Measurements from ENCODE around the gene TPBG. TPM values are rescaled to one million over a fixed set of nuclear protein-coding genes. Genes with fewer than 3 reads are reported as not detected.

TPBG gene, protein sequence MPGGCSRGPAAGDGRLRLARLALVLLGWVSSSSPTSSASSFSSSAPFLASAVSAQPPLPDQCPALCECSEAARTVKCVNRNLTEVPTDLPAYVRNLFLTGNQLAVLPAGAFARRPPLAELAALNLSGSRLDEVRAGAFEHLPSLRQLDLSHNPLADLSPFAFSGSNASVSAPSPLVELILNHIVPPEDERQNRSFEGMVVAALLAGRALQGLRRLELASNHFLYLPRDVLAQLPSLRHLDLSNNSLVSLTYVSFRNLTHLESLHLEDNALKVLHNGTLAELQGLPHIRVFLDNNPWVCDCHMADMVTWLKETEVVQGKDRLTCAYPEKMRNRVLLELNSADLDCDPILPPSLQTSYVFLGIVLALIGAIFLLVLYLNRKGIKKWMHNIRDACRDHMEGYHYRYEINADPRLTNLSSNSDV
- 47.8 and 48.6 TPM in 2 replicates for total RNA-seq

DNA sequence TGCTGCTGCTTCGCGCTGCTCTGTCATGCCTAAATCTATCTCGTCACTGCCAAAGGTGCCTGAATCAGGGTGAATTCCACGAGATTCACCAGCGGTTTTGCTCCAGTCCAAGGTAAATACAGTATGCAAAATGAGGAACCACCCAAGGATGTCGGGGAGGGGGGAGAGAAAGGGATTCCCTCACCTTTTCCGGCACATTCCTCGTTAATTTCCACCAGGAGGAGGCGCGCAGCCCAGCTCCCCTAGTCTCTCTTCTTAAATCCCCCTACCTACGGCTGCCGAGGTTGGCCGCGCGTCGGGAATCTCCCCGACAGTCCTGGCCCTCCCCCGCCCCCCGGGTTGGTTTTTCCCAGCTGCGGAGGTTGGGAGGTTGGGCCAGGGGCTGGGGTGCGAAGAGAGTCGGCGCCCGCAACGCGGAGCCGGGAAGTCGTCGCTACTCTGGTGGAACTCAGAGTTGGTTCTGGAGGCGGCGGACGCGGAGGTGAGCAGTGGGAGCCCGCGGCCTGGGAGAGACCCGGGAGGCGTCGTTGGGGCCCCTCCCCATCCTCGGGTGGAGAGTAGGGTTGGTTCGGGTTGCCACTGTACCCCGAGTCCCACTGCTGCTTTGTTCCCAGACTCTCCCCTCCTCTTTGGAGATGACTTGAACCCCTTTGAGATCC, at the start of gene TPBG:
TPBG (plus strand) TSS at position 390 of the 659 bp plus-strand sequence. CDS start 1,145 bp downstream, outside the sequence.
- peak within 1 kb of the TSS; percentile 95 for H2AFZ ChIP-seq (ENCODE audit: low read length)
- H3K27me3 ChIP-seq (ENCODE audit: insufficient read depth, low read length) = no peaks in the 10 kb centered on the region
- H3K79me2 ChIP-seq (ENCODE audit: insufficient read depth, low read length) = peaks cover 37% of the 10 kb centered on the region
- no peaks in the 10 kb centered on the region for H3K9me3 ChIP-seq (ENCODE audit: low read depth, low read length)
- H3K27ac ChIP-seq (ENCODE audit: low read depth, low read length) = peak within 1 kb of the TSS; percentile 96
- peak within 1 kb of the TSS; percentile 94 for H3K4me2 ChIP-seq (ENCODE audit: insufficient read depth, low read length)
- DNase-seq (ENCODE audit: insufficient read length, low spot score, missing footprints) = peak; percentile 94
- H3K4me1 ChIP-seq (ENCODE audit: insufficient read depth, low read length) = peaks cover 20% of the 10 kb centered on the region
- TF ChIP-seq, protein P1, sequence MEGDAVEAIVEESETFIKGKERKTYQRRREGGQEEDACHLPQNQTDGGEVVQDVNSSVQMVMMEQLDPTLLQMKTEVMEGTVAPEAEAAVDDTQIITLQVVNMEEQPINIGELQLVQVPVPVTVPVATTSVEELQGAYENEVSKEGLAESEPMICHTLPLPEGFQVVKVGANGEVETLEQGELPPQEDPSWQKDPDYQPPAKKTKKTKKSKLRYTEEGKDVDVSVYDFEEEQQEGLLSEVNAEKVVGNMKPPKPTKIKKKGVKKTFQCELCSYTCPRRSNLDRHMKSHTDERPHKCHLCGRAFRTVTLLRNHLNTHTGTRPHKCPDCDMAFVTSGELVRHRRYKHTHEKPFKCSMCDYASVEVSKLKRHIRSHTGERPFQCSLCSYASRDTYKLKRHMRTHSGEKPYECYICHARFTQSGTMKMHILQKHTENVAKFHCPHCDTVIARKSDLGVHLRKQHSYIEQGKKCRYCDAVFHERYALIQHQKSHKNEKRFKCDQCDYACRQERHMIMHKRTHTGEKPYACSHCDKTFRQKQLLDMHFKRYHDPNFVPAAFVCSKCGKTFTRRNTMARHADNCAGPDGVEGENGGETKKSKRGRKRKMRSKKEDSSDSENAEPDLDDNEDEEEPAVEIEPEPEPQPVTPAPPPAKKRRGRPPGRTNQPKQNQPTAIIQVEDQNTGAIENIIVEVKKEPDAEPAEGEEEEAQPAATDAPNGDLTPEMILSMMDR (IDR thresholded peaks at IDR 0.05; ENCODE audit: extremely low read depth, low read depth, low read length) = peak; percentile 33
- H3K4me3 ChIP-seq (ENCODE audit: insufficient read depth, low read length) = peak within 1 kb of the TSS; percentile 78
- H3K36me3 ChIP-seq (ENCODE audit: insufficient read depth, low read length) = peaks cover 18% of the 10 kb centered on the region
- H4K20me1 ChIP-seq (ENCODE audit: insufficient read depth, low read length) = peaks cover 22% of the 10 kb centered on the region

DNA sequence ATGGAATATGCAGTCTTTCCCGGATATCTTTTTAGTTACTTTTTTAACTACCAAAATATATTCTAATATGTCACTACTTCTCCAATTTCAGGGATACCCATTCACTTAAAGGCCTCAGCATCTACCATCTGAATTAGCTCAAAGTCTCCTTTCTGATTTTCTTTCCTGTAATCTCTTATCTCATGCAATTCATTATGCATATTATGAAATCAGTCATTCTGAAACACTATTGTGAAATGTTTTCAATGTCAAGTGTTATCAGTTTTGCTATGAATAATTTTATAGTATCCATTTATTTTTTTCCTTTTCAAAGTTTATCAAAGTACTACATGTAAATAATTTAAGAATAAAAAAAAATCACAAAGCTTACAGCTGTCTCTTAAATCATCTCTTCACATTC, 41.2 kb upstream of the TPBG start:
- TF ChIP-seq, protein P1 (IDR thresholded peaks at IDR 0.05; ENCODE audit: extremely low read depth, low read depth, low read length) = no peak
- Histone ChIP-seq H3K36me3 (ENCODE audit: insufficient read depth, low read length) (no peaks in the 10 kb centered on the region), H3K79me2 (ENCODE audit: insufficient read depth, low read length) (no peaks in the 10 kb centered on the region), H3K9me3 (ENCODE audit: low read depth, low read length) (no peaks in the 10 kb centered on the region), H3K4me1 (ENCODE audit: insufficient read depth, low read length) (no peaks in the 10 kb centered on the region), H2AFZ (ENCODE audit: low read length) (no peak overlapping the region), H3K4me3 (ENCODE audit: insufficient read depth, low read length) (no peak overlapping the region), H3K27me3 (ENCODE audit: insufficient read depth, low read length) (peaks cover 8% of the 10 kb centered on the region), H3K4me2 (ENCODE audit: insufficient read depth, low read length) (no peak overlapping the region), H4K20me1 (ENCODE audit: insufficient read depth, low read length) (no peaks in the 10 kb centered on the region), H3K27ac (ENCODE audit: low read depth, low read length) (no peak overlapping the region)
- DNase-seq (ENCODE audit: insufficient read length, low spot score, missing footprints) = no peak

DNA sequence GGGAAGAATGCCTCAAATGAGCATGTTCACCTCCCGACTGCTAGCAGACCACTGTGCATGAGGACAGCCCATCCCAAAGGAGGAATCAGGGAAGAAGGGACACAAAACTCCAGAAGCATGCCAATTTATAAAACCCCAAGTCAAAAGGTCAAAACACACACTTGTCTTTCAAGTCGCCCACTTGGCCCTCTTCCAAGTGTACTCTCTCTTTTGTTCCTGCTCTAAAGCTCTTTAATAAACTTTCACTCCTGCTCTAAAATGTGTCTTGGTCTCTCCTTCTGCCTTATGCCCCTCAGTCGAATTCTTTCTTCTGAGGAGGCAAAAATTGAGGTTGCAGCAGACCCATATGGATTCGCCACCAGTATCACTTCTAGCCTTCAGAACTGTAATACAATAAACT, 33.9 kb upstream of the TPBG start:
- TF ChIP-seq, protein P1 (IDR thresholded peaks at IDR 0.05; ENCODE audit: extremely low read depth, low read depth, low read length) = no peak
- no peak overlapping the region for H3K27ac ChIP-seq (ENCODE audit: low read depth, low read length)
- no peaks in the 10 kb centered on the region for H3K4me1 ChIP-seq (ENCODE audit: insufficient read depth, low read length)
- no peaks in the 10 kb centered on the region for H3K36me3 ChIP-seq (ENCODE audit: insufficient read depth, low read length)
- no peak overlapping the region for H3K4me3 ChIP-seq (ENCODE audit: insufficient read depth, low read length)
- no peaks in the 10 kb centered on the region for H3K9me3 ChIP-seq (ENCODE audit: low read depth, low read length)
- H2AFZ ChIP-seq (ENCODE audit: low read length) = no peak overlapping the region
- no peaks in the 10 kb centered on the region for H3K27me3 ChIP-seq (ENCODE audit: insufficient read depth, low read length)
- no peak for DNase-seq (ENCODE audit: insufficient read length, low spot score, missing footprints)
- H3K79me2 ChIP-seq (ENCODE audit: insufficient read depth, low read length) = no peaks in the 10 kb centered on the region
- H4K20me1 ChIP-seq (ENCODE audit: insufficient read depth, low read length) = no peaks in the 10 kb centered on the region
- H3K4me2 ChIP-seq (ENCODE audit: insufficient read depth, low read length) = no peak overlapping the region
